CD4-positive, alpha-beta T cell (primary cell): ENCODE results near the gene GNB3. TPM values are rescaled to one million over a fixed set of nuclear protein-coding genes. Genes with fewer than 3 reads are reported as not detected.

Source experiments
- ATAC-seq: fragments of 200-7000 bp; cut with Tn5 transposase; one replicate; pipeline ENCODE4 v1.10.0; 2022; ENCODE audit warnings: mild to moderate bottlenecking; ENCODE audit not compliant: poor library complexity
- CTCF ChIA-PET: fragments of 350-600 bp; sonication (Branson Sonifier 250); formaldehyde crosslinking; loops from one replicate; lab custom pipeline; 2021; ENCODE audit warnings: antibody characterized with exemption, inconsistent platforms; lab: Charles Lee
- POLR2A ChIA-PET: fragments of 350-600 bp; sonication (Branson Sonifier 250); formaldehyde crosslinking; loops from one replicate; lab custom pipeline; 2021; ENCODE audit warnings: antibody characterized with exemption, inconsistent platforms; lab: Charles Lee
- DNase-seq, 14 experiments: peaks; one replicate each; pipeline ENCODE4 v3.0.0-alpha.2; 2013 to 2020; ENCODE audit warnings: mixed read lengths in 2 of 14
- H3K27ac ChIP-seq, 2 donors: one replicate each; pipeline versions ENCODE4 v1.5.1 to v1.7.0; 2013; ENCODE audit warnings: low read length in 2 of 2, low read depth in 1 of 2, mild to moderate bottlenecking in 1 of 2
- H3K27me3 ChIP-seq, 2 experiments: 1 replicate in 1 of 2; 2 replicates in 1 of 2; pipeline versions ENCODE4 v1.6.1 to v1.7.0; 2013; ENCODE audit warnings: low read length in 2 of 2, control low read depth in 1 of 2, mild to moderate bottlenecking in 1 of 2, moderate library complexity in 1 of 2; ENCODE audit not compliant: insufficient read depth in 2 of 2, control insufficient read depth in 1 of 2
- H3K36me3 ChIP-seq: one replicate; pipeline ENCODE4 v1.6.1; 2013; ENCODE audit warnings: low read length, control low read depth; ENCODE audit not compliant: insufficient read depth
- H3K4me1 ChIP-seq: one replicate; pipeline ENCODE4 v1.6.1; 2013; ENCODE audit warnings: low read length, control low read depth; ENCODE audit not compliant: insufficient read depth
- H3K4me3 ChIP-seq: one replicate; pipeline ENCODE4 v1.5.1; 2013; ENCODE audit warnings: mild to moderate bottlenecking, low read length, moderate library complexity
- H3K9me3 ChIP-seq, 2 experiments: 1 replicate in 1 of 2; 2 replicates in 1 of 2; pipeline versions ENCODE4 v1.6.1 to v1.7.0; 2013; ENCODE audit warnings: low read length in 2 of 2, mild to moderate bottlenecking in 2 of 2, control low read depth in 1 of 2, moderate library complexity in 1 of 2; ENCODE audit not compliant: control insufficient read depth in 1 of 2, insufficient read depth in 1 of 2
- H3K27ac Mint-ChIP-seq: one replicate; pipeline ENCODE4 v1.8.0; 2020; ENCODE audit warnings: mixed read lengths
- H3K27me3 Mint-ChIP-seq: one replicate; pipeline ENCODE4 v1.8.0; 2021; ENCODE audit warnings: mixed read lengths
- H3K36me3 Mint-ChIP-seq: one replicate; pipeline ENCODE4 v1.8.0; 2021; ENCODE audit warnings: low read depth, mixed read lengths
- H3K4me1 Mint-ChIP-seq: one replicate; pipeline ENCODE4 v1.8.0; 2021; ENCODE audit warnings: low read depth, mixed read lengths
- H3K4me3 Mint-ChIP-seq: one replicate; pipeline ENCODE4 v1.8.0; 2020; ENCODE audit warnings: mild to moderate bottlenecking, mixed read lengths
- H3K9me3 Mint-ChIP-seq: one replicate; pipeline ENCODE4 v1.8.0; 2020; ENCODE audit warnings: mixed read lengths
- intact Hi-C, 2 experiments: fragments of 100-400 bp; cut with DNase I in 1 of 2; cut with micrococcal nuclease in 1 of 2; formaldehyde crosslinking; loops; one replicate each; pipeline versions ENCODE4 v1.15.1 to v1.9.0; 2023 to 2025; cut with DNase I, micrococcal nuclease
- total RNA-seq, 174 experiments: library from RNA in 2 of 174; stranded (reverse) in 2 of 174; gene quantifications; one replicate each; pipeline ENCODE4 v1.2.3 and lab custom pipeline; 2021 to 2026
- TF ChIP-seq, protein P1 (sequence below): fragments of 200-600 bp; IDR thresholded peaks from one replicate; pipeline ENCODE4 v1.8.0; 2022; ENCODE audit warnings: antibody characterized with exemption, mild to moderate bottlenecking

Gene GNB3
- total RNA-seq, 2 experiments from 2014 or later, result 0.75 to 0.85 TPM

DNA sequence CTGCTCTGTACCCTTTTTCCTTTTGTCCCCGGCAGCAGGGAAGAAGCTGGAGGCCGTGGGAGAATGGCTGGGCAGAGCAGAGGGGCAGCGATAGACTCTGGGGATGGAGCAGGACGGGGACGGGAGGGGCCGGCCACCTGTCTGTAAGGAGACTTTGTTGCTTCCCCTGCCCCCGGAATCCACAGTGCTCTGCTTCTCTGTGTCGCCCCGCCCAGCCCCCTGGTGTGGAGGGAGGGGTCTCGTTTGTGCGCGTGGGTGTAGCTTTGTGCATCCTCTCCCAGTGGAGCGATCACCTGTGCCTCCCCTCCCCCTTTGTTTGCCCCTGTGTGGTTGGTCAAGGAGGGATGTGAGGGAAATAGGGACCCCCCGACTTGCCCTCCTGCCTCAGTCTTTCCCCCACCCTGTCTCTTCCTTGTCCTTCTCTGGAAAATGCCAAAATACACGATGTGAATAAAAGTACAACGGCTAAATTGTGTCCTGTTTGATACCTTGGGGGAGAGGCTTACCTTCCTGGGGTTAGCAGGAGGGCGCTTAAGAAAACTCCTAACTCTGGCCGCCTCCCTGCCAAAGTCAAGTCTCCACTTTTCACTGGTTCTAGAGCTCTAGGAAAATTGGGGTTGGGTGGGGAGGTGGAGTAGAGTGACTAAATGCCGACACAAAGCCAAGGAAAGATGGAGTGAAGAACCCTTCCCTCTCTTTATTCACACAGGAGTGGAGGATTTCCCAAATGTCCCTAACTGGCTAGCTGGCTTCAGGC, 25.6 kb downstream of the GNB3 start:
- H3K4me1 ChIP-seq, result peaks cover 40% of the 10 kb centered on the region
- no peaks in the 10 kb centered on the region for H3K27me3 Mint-ChIP-seq
- peak overlapping the region; percentile 68 for H3K4me3 ChIP-seq
- TF ChIP-seq, protein P1, sequence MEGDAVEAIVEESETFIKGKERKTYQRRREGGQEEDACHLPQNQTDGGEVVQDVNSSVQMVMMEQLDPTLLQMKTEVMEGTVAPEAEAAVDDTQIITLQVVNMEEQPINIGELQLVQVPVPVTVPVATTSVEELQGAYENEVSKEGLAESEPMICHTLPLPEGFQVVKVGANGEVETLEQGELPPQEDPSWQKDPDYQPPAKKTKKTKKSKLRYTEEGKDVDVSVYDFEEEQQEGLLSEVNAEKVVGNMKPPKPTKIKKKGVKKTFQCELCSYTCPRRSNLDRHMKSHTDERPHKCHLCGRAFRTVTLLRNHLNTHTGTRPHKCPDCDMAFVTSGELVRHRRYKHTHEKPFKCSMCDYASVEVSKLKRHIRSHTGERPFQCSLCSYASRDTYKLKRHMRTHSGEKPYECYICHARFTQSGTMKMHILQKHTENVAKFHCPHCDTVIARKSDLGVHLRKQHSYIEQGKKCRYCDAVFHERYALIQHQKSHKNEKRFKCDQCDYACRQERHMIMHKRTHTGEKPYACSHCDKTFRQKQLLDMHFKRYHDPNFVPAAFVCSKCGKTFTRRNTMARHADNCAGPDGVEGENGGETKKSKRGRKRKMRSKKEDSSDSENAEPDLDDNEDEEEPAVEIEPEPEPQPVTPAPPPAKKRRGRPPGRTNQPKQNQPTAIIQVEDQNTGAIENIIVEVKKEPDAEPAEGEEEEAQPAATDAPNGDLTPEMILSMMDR, result no peak
- peaks cover 43% of the 10 kb centered on the region for H3K4me1 Mint-ChIP-seq
- H3K36me3 ChIP-seq, result peaks cover 55% of the 10 kb centered on the region
- no peaks in the 10 kb centered on the region for H3K9me3 Mint-ChIP-seq
- POLR2A ChIA-PET, result interaction anchor here (0.9 to 5.7 kb wide), 8 partner anchors 13 to 143 kb away, joined by 3 to 90 read pairs (median 10); partner anchors contain the start of genes CDCA3, COPS7A, P3H3 and USP5
- H3K36me3 Mint-ChIP-seq, result peaks cover 59% of the 10 kb centered on the region
- intact Hi-C loops, result loop anchor here (2.0 to 5.0 kb wide), 2 partner anchors 14 to 76 kb away; partner anchors contain the start of genes C12orf57 (in 1 of the 2), RNU7-1 (in 1 of the 2) and USP5 (in 1 of the 2)
- H3K27ac ChIP-seq, result peak overlapping the region; percentile 73 to 78
- peak overlapping the region; percentile 80 for H3K27ac Mint-ChIP-seq
- ATAC-seq (no peak), DNase-seq (no peak)
- peak overlapping the region; percentile 94 for H3K4me3 Mint-ChIP-seq
- H3K27me3 ChIP-seq, result no peaks in the 10 kb centered on the region
- CTCF ChIA-PET, result interaction anchor here (1.5 to 10.3 kb wide), 4 partner anchors 14 to 95 kb away, joined by 3 to 153 read pairs (median 24); partner anchors contain the start of genes CDCA3 and USP5
- H3K9me3 ChIP-seq, result no peaks in the 10 kb centered on the region

DNA sequence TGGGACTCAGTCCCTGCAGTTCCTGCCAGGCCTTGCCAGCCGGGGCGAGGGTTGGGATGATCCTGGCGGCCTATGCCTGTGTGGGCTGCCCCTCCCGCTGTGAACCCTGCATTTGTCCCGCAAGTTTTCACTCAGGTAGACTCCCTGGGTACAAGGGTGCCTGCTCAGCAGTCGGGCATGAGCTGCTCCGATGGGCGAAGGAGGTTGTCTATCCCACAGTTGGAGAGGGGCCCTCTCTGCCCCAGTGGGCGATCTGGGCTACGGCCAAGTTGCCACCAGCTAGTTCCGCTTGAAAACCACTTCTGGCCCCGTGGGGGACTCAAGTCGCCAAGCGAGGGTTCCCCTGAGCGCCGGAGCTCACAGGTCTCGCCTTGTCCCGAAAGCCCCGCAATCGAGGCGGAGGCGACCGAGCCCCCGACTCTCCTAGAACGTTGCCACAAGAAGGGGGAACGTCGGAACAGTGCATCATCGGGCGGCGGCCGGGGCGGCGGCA, 26.2 kb downstream of the GNB3 start:
- Mint-ChIP-seq H3K4me3 (peak overlapping the region; percentile 94), H3K9me3 (no peaks in the 10 kb centered on the region), H3K4me1 (peaks cover 49% of the 10 kb centered on the region), H3K27ac (peak overlapping the region; percentile 80), H3K27me3 (no peaks in the 10 kb centered on the region), H3K36me3 (peaks cover 54% of the 10 kb centered on the region)
- peaks cover 52% of the 10 kb centered on the region for H3K36me3 ChIP-seq
- H3K9me3 ChIP-seq, result no peaks in the 10 kb centered on the region
- intact Hi-C loops, result loop anchor here (2.0 to 5.0 kb wide), 2 partner anchors 14 to 75 kb away; partner anchors contain the start of genes C12orf57 (in 1 of the 2), RNU7-1 (in 1 of the 2) and USP5 (in 1 of the 2)
- H3K27me3 ChIP-seq, result no peaks in the 10 kb centered on the region
- ATAC-seq (peak; percentile 5), DNase-seq (no peak)
- peaks cover 46% of the 10 kb centered on the region for H3K4me1 ChIP-seq
- TF ChIP-seq, protein P1, result no peak
- CTCF ChIA-PET, result interaction anchor here (1.5 to 10.3 kb wide), 4 partner anchors 15 to 94 kb away, joined by 3 to 153 read pairs (median 24); partner anchors contain the start of genes CDCA3 and USP5
- peak overlapping the region; percentile 73 to 78 for H3K27ac ChIP-seq
- POLR2A ChIA-PET, result interaction anchor here (0.9 to 5.7 kb wide), 14 partner anchors 13 to 241 kb away, joined by 3 to 90 read pairs (median 6); partner anchors contain the start of genes C12orf57, CDCA3, COPS7A and ENO2
- H3K4me3 ChIP-seq, result peak overlapping the region; percentile 68
